Panc1 (cell line): Measurements from ENCODE around the gene TAP2. TPM values are rescaled to one million over a fixed set of nuclear protein-coding genes. Genes with fewer than 3 reads are reported as not detected.

ENCODE experiments used
- ATAC-seq: fragments of 200-7000 bp; cut with Tn5 transposase; 2 replicates; pipeline ENCODE4 v1.9.1; 2020; ENCODE audit warnings: mild to moderate bottlenecking, moderate library complexity
- BruUV-seq: library from RNA; stranded (reverse); fragments of 400-500 nt; replicated peaks from 2 replicates; lab custom pipeline; 2021; lab: Mats Ljungman, UMichigan
- CTCF ChIA-PET: fragments of 300-600 bp; sonication (Branson Sonifier 250); formaldehyde crosslinking; loops from one replicate; lab custom pipeline; 2022; ENCODE audit warnings: antibody characterized with exemption; lab: Charles Lee
- POLR2A ChIA-PET: fragments of 300-600 bp; sonication (Branson Sonifier 250); formaldehyde crosslinking; loops from one replicate; lab custom pipeline; 2022; ENCODE audit warnings: antibody characterized with exemption; lab: Charles Lee
- DNase-seq: peaks from one replicate; pipeline ENCODE4 v3.0.0-alpha.2; 2010; ENCODE audit warnings: low read depth, low spot score
- H3K27ac ChIP-seq: 2 replicates; pipeline ENCODE4 v1.5.1; 2011; ENCODE audit warnings: mild to moderate bottlenecking, low read length, inconsistent platforms
- H3K27me3 ChIP-seq: fragments of 200-500 bp; sonication (Bioruptor generic); 2 replicates; pipeline ENCODE4 v1.6.0; 2014; ENCODE audit warnings: low read length, inconsistent platforms; ENCODE audit not compliant: control insufficient read depth, insufficient read depth
- H3K36me3 ChIP-seq: fragments of 200-500 bp; sonication (Bioruptor generic); 2 replicates; pipeline ENCODE4 v1.5.1; 2014; ENCODE audit warnings: inconsistent platforms, mild to moderate bottlenecking, low read length, moderate library complexity; ENCODE audit not compliant: control insufficient read depth, insufficient read depth
- H3K4me1 ChIP-seq: 2 replicates; pipeline ENCODE4 v1.5.1; 2011; ENCODE audit warnings: inconsistent platforms, mild to moderate bottlenecking, low read length, moderate library complexity; ENCODE audit not compliant: control insufficient read depth, insufficient read depth
- H3K4me3 ChIP-seq, 2 experiments: 2 replicates each; pipeline ENCODE4 v1.5.1; 2011 to 2012; ENCODE audit warnings: low read depth in 2 of 2, low read length in 2 of 2, mild to moderate bottlenecking in 2 of 2, inconsistent platforms in 1 of 2, moderate library complexity in 1 of 2
- H3K9me3 ChIP-seq: fragments of 200-500 bp; sonication (Bioruptor generic); 2 replicates; pipeline ENCODE4 v1.5.1; 2014; ENCODE audit warnings: low read depth, mild to moderate bottlenecking, inconsistent platforms, low read length, moderate library complexity; ENCODE audit not compliant: control insufficient read depth, insufficient read depth
- POLR2AphosphoS5 ChIP-seq: IDR thresholded peaks from 2 replicates; pipeline ENCODE4 v1.6.1; 2012; ENCODE audit warnings: mild to moderate bottlenecking, low read depth, low read length, moderate library complexity
- REST ChIP-seq, 2 experiments: IDR thresholded peaks; 2 replicates each; pipeline ENCODE4 v1.6.1; 2011 to 2012; ENCODE audit warnings: low read depth in 2 of 2, control low read depth in 1 of 2, low read length in 1 of 2, mild to moderate bottlenecking in 1 of 2, moderate library complexity in 1 of 2; ENCODE audit not compliant: insufficient read depth in 1 of 2
- SIN3A ChIP-seq: IDR thresholded peaks from 2 replicates; pipeline ENCODE4 v1.6.1; 2012; ENCODE audit warnings: low read depth, mild to moderate bottlenecking, low read length, moderate library complexity, borderline replicate concordance; ENCODE audit not compliant: insufficient read depth
- TCF7L2 ChIP-seq: IDR thresholded peaks from 2 replicates; pipeline ENCODE4 v1.6.1; 2011; ENCODE audit warnings: mild to moderate bottlenecking, low read depth, low read length, inconsistent platforms
- in situ Hi-C: cut with HindIII; loops from 2 replicates; pipeline ENCODE4 v1.10.0; 2016; ENCODE audit warnings: low sequenced_read_pairs, low pct_unique_long_range_greater_than_20kb
- intact Hi-C: fragments of 100-400 bp; cut with micrococcal nuclease; formaldehyde crosslinking; loops from one replicate; pipeline ENCODE4 v1.10.0; 2022; ENCODE audit not compliant: unreplicated experiment
- total RNA-seq: library from RNA; stranded (reverse); gene quantifications from one replicate; pipeline ENCODE4 v1.2.1, GENCODE V29; 2021; ENCODE audit not compliant: unreplicated experiment
- TF ChIP-seq, protein P1 (sequence below): fragments of 450-650 bp; IDR thresholded peaks from 2 replicates; pipeline ENCODE4 v1.5.1; 2017; ENCODE audit warnings: mild to moderate bottlenecking

Gene TAP2
- total RNA-seq, 1 experiment from 2014 or later = 93.6 TPM

DNA sequence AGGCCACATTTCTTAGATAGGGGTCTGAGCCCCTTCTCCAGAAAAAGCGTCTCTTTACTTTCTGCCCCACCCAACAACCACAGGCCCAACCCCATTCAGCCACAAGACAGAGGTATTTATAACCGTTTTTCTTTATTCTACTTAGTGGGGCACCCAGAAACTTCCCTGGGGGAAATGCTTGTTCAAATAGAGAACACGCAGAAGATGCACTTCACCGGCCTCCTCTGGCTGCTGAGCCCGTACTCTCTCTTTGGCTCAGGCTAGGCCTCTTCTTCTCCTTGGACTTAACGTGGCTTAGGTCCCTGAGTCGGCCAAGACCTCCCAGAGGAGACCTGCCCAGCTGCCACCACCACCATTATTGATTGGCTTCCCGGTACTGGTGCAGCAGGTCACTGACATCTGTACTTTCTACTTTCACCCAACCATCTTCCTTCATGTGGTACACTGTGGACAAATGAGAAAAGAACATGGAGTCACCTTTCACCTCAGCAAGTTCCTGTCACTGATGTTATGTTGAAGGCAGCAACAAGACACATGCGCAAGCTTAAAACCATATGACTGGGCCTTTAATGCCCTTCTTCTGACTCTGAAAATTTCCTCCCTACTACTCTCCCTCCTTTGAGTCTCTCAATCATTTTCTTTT, 2.2 kb upstream of the TAP2 start:
- no peak for DNase-seq
- Histone ChIP-seq H3K27ac (no peak overlapping the region), H3K9me3 (no peaks in the 10 kb centered on the region), H3K27me3 (no peaks in the 10 kb centered on the region), H3K4me1 (peaks cover 14% of the 10 kb centered on the region), H3K4me3 (no peak overlapping the region), H3K36me3 (no peaks in the 10 kb centered on the region)
- TF ChIP-seq TCF7L2 (no peak), POLR2AphosphoS5 (no peak), SIN3A (no peak), REST (IDR thresholded peaks at IDR 0.05; ENCODE audit: insufficient read depth in 1 of 2, low read depth in 2 of 2, low read length in 1 of 2) (no peak)
- TF ChIP-seq, protein P1, sequence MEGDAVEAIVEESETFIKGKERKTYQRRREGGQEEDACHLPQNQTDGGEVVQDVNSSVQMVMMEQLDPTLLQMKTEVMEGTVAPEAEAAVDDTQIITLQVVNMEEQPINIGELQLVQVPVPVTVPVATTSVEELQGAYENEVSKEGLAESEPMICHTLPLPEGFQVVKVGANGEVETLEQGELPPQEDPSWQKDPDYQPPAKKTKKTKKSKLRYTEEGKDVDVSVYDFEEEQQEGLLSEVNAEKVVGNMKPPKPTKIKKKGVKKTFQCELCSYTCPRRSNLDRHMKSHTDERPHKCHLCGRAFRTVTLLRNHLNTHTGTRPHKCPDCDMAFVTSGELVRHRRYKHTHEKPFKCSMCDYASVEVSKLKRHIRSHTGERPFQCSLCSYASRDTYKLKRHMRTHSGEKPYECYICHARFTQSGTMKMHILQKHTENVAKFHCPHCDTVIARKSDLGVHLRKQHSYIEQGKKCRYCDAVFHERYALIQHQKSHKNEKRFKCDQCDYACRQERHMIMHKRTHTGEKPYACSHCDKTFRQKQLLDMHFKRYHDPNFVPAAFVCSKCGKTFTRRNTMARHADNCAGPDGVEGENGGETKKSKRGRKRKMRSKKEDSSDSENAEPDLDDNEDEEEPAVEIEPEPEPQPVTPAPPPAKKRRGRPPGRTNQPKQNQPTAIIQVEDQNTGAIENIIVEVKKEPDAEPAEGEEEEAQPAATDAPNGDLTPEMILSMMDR = no peak
- intact Hi-C loops = no loop called here
- POLR2A ChIA-PET = no interaction called here
- in situ Hi-C loops = no loop called here
- no TSS peak for BruUV-seq
- ATAC-seq = no peak
- CTCF ChIA-PET = no interaction called here

- H3K4me1 ChIP-seq = peaks cover 10% of the 10 kb centered on the region
- no TSS peak for BruUV-seq
- no peak overlapping the region for H3K27ac ChIP-seq
- H3K4me3 ChIP-seq = no peak overlapping the region
- H3K9me3 ChIP-seq = no peaks in the 10 kb centered on the region
- in situ Hi-C loops = no loop called here
- POLR2A ChIA-PET = interaction anchor here (1.1 kb wide), 1 partner anchor 132 kb away, joined by 3 read pairs; no protein-coding TSS in a partner anchor
- peaks cover 2% of the 10 kb centered on the region; the same call in 1 of the 2 replicates for H3K36me3 ChIP-seq
- CTCF ChIA-PET = interaction anchor here (0.5 to 2.3 kb wide), 9 partner anchors 15 to 905 kb away, joined by 4 to 56 read pairs (median 7); partner anchors contain the start of genes PSMB9 and TAP1
- ATAC-seq = no peak
- intact Hi-C loops = no loop called here
- no peak for DNase-seq
- no peaks in the 10 kb centered on the region for H3K27me3 ChIP-seq
- no peak for TF ChIP-seq REST (IDR thresholded peaks at IDR 0.05; ENCODE audit: insufficient read depth in 1 of 2, low read depth in 2 of 2, low read length in 1 of 2)
Observed at GRCh38 chr6:32839356-32839755, 817 bp upstream of the TAP2 start.
